ENCODE measurements around the gene ABCA13. TPM values are rescaled to one million over a fixed set of nuclear protein-coding genes. Genes with fewer than 3 reads are reported as not detected.

ABCA13 gene
- total RNA-seq, 6 experiments from 2014 or later, result 0.02 to 0.08 (median 0.05) TPM; not detected in 1

DNA sequence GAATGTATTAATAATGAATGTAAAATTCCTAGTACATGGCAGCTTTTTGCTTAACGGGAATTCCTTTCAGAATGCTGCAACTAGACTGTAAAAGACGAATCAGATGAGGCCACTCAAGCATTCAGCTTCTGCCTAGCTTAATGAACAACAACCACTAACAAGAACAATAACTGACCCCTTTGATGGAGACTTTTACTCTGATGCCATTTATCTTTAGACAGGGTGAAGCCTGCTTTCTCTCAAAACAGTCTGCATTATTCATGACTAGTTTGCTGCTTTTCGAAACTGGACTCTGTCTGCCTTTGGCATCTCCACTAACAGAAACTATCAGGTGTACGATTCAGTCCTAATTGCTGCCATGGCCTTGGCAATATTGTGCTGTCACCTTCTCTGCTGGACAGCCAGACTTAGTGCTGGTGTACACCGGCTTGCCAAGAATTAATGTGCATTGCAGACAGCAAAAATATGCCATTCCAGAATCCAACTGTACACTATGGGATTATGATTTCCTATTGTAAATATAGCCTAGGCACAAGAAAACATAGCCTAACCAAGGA is 457.6 kb downstream of the ABCA13 start:
- Mint-ChIP-seq H3K27me3 (ENCODE audit: insufficient read depth) (no peaks in the 10 kb centered on the region; the same call in none of the 2 replicates), H3K9me3 (peaks cover 27% of the 10 kb centered on the region), H3K27ac (no peak overlapping the region), H3K4me3 (no peak overlapping the region), H3K36me3 (ENCODE audit: low read depth) (no peaks in the 10 kb centered on the region), H3K4me1 (ENCODE audit: low read depth) (no peaks in the 10 kb centered on the region)
- no peak for DNase-seq
- TF ChIP-seq CTCF (IDR thresholded peaks at IDR 0.05), result no peak

DNA sequence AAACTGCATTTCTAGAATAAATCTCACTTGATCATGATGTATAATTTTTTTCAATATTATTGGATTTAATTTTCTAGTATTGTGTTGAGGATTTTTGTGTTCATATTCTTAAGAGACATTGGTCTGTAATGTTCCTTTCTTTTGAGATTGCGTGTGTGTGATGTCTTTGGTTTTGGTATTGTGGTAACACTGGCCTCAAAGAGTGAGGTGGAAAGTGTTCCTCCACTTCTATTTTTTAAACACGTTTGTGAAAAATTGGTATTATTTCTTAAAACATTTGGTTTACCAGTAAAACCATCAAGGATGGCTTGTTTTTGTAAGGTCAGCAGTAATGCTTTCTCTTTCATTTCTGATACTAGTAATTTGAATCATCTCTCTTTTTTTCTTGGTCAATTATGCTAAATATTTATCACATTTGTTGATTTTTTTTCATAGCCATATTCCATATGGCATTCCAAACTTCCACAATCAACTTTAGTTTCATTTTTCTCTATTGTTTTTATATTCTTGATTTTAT is 462.9 kb downstream of the ABCA13 start:
- no peaks in the 10 kb centered on the region for H3K4me1 Mint-ChIP-seq (ENCODE audit: low read depth)
- H3K4me3 Mint-ChIP-seq, result no peak overlapping the region
- H3K36me3 Mint-ChIP-seq (ENCODE audit: low read depth), result no peaks in the 10 kb centered on the region
- DNase-seq, result no peak
- H3K27me3 Mint-ChIP-seq (ENCODE audit: insufficient read depth), result no peaks in the 10 kb centered on the region; the same call in 1 of the 2 replicates
- no peak overlapping the region for H3K27ac Mint-ChIP-seq
- peaks cover 21% of the 10 kb centered on the region for H3K9me3 Mint-ChIP-seq
- no peak for TF ChIP-seq CTCF (IDR thresholded peaks at IDR 0.05)

GRCh38 chr7:48635796-48636195 is 464.5 kb downstream of the ABCA13 start:
- Mint-ChIP-seq H3K36me3 (ENCODE audit: low read depth) (no peaks in the 10 kb centered on the region), H3K4me3 (no peak overlapping the region), H3K27ac (no peak overlapping the region), H3K27me3 (ENCODE audit: insufficient read depth) (no peaks in the 10 kb centered on the region; the same call in 1 of the 2 replicates), H3K9me3 (peaks cover 19% of the 10 kb centered on the region), H3K4me1 (ENCODE audit: low read depth) (no peaks in the 10 kb centered on the region)
- no peak for DNase-seq
- no peak for TF ChIP-seq CTCF (IDR thresholded peaks at IDR 0.05)

- Mint-ChIP-seq H3K4me3 (no peak overlapping the region), H3K4me1 (ENCODE audit: low read depth) (no peaks in the 10 kb centered on the region), H3K9me3 (peaks cover 14% of the 10 kb centered on the region), H3K27me3 (ENCODE audit: insufficient read depth) (no peaks in the 10 kb centered on the region), H3K27ac (no peak overlapping the region), H3K36me3 (ENCODE audit: low read depth) (no peaks in the 10 kb centered on the region)
- DNase-seq, result no peak
- no peak for TF ChIP-seq CTCF (IDR thresholded peaks at IDR 0.05)
Observed at GRCh38 chr7:48636391-48637015, 465.2 kb downstream of the ABCA13 start.

GRCh38 chr7:48637382-48637781 is 466.1 kb downstream of the ABCA13 start:
- Mint-ChIP-seq H3K36me3 (ENCODE audit: low read depth) (no peaks in the 10 kb centered on the region), H3K9me3 (peaks cover 20% of the 10 kb centered on the region), H3K27ac (no peak overlapping the region), H3K4me3 (no peak overlapping the region), H3K4me1 (ENCODE audit: low read depth) (no peaks in the 10 kb centered on the region), H3K27me3 (ENCODE audit: insufficient read depth) (no peaks in the 10 kb centered on the region)
- no peak for DNase-seq
- no peak for TF ChIP-seq CTCF (IDR thresholded peaks at IDR 0.05)
